NCI-H2171 (cell line): Measurements from ENCODE around the gene OR2B2.
"Not testable (repeated sequence)": the region's sequence is repeated elsewhere in the genome, so short reads cannot be mapped to it uniquely, and the experiment has no call there.

ENCODE experiments used
- DNase-seq: peaks from one replicate; lab custom pipeline; 2025; lab: John Stamatoyannopoulos, UW

The OR2B2 gene

DNA sequence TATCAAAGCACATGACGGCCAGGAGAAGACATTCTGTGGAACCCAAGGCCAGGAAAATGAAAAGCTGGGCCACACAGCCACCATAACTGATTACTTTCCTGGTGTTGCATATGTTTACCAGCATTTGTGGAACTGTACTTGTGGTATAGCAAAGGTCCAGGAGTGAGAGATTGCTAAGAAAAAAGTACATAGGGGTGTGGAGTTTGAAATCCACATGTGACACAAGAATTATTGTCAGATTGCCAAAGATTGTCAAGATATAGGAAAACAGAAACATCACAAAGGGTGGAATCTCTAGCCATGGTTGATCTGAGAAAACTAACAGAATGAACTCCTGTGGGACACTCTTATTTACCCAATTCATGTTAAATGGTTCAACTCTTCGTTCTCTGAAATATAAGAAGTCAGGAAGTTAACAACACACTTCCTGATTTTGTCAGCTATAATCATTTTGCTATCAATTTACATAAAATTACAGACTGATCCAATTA is at the start of gene OR2B2:
OR2B2 (minus strand) TSS at position 441 of the 491 bp plus-strand sequence; CDS start at position 364, 77 bp downstream.
- no peak for DNase-seq

DNA sequence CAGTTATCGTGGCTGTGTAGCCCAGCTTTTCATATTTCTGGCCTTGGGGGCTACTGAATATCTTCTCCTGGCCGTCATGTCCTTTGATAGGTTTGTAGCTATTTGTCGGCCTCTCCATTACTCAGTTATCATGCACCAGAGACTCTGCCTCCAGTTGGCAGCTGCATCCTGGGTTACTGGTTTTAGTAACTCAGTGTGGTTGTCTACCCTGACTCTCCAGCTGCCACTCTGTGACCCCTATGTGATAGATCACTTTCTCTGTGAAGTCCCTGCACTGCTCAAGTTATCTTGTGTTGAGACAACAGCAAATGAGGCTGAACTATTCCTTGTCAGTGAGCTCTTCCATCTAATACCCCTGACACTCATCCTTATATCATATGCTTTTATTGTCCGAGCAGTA is 45.3 kb upstream of the OR2B2 start:
- no peak for DNase-seq

DNA sequence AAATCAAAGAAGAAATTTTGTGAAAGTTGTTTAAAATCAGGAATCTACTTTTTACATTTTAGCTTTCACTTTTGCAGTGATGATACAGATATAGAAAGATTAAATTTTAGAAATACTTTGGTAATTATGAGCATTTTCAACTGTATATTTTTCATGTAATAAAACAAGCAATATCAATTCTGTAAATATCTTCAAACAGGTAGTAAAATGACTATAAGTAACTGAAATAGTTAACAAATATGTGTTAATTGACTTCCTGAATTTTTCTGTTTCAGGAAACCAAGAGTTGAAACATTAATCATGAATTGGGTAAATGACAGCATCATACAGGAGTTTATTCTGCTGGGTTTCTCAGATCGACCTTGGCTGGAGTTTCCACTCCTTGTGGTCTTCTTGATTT is 44.7 kb upstream of the OR2B2 start, which contains the start of gene OR2B6:
OR2B6 (plus strand) TSS at position 301 of the 400 bp plus-strand sequence; CDS start at position 301, 0 bp downstream.
- DNase-seq = no peak

DNA sequence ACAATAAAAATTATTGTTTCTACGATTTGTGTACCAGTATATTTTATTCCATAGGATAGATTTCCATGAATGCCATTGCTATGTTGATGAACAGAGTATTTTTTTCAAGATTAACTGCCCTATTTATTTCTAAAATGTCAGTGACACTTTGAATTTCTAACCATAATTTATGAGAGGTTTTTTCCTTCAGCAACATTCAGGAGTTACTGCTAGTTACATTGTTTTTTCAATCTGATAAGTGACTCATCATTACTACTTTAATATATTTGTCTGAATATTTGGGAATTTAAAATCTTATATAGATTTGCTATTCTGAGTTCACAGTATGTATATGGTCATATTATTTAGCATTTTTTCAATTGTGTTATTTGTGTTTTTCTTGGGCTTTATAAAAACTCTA is 38.8 kb upstream of the OR2B2 start:
- no peak for DNase-seq

DNA sequence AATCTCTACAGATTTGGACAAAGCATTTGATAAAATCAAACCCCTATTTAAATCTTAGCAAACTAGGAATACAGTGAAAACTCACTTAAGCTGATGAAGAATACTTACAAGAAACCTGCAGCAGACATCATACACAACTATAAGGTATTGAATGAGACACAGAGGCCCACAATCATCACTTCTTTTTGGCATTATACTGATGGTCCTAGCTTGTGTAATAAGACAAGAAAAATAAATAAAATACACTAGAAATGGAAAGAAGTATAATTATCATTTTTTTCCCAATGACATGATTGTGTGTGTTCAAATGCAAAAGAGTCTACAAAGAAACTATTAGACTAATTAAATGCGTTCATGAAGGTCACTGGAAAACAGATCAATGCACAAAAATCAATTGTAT is 36.0 kb upstream of the OR2B2 start:
- DNase-seq = no peak

DNA sequence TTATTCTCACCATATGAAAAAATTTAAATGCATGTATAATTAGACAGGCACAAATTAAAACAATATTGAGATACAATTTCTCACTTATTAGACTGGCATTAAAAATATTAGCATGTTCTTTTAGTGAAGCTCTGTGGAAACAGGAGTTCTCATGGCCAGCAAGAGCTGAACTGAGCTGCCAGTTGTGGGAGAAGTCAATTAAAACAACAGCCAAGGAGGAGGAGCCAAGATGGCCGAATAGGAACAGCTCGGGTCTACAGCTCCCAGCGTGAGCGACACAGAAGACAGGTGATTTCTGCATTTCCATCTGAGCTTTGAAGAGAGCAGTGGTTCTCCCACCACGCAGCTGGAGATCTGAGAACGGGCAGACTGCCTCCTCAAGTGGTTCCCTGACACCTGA is 30.9 kb upstream of the OR2B2 start:
- DNase-seq = not testable (repeated sequence)

DNA sequence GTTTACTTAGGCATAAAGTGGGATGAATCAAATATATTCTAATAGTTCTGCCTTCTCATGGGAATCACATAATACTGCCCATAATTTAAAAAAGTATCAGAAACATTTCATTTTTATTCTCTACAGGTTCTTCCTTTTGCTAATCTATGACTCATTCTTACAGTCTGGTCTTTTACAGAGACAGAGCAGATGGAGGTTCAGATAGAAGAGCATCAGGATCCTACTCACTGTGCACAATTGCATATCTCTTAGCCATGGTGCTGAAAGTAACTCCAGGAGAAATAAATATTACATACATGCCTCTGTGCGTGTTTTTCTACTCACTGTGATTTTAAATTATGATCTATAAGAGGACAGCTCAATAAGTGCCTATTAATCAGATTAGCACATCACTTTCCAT is 28.6 kb upstream of the OR2B2 start:
- DNase-seq = no peak

DNA sequence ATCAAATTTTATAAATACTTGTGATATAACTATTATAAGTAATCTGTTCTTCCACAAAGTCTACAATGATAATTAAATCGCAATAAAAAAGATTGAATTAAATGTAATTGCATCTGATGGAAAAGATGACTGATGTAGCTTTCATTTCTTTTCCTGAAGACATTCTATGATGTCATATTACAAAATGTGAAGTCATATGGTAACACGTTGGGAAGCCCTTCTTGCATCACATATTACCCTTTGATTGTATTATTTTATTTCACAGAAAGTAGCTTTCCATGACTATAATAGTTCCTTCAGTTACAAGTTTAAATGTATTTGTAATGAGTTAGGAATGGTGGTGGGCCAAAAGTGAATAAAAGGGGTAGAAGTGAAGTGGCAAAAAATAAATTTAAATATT is 19.0 kb upstream of the OR2B2 start:
- no peak for DNase-seq

DNA sequence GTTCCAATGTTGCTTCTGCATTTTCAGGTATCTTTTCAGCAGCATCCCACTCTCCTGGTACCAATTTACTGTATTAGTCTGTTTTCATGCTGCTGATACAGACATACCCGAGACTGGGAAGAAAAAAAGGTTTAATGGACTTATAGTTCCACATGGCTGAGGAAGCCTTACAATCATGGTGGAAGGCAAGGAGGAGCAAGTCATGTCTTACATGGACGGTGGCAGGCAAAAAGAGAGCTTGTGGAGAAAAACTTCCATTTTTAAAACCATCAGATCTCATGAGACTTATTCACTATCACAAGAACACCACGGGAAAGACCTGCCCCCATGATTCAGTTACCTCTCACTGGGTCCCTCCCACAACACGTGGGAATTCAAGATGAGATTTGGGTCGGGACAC is 17.7 kb upstream of the OR2B2 start:
- DNase-seq = not testable (repeated sequence)

DNA sequence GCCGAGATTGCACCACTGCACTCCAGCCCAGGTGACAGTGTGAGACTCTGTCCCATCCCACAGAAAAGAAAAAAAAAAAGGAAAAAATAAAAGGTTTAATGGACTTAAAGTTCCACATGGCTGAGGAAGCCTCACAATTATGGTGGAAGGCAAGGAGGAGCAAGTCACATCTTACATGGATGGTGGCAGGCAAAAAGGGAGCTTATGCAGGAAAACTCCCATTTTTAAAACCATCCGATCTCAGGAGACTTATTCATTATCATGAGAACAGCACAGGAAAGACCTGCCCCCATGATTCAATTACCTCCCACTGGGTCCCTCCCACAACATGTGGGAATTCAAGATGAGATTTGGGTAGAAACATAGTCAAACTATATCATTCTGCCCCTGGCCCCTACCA is 15.8 kb upstream of the OR2B2 start:
- DNase-seq = not testable (repeated sequence)

DNA sequence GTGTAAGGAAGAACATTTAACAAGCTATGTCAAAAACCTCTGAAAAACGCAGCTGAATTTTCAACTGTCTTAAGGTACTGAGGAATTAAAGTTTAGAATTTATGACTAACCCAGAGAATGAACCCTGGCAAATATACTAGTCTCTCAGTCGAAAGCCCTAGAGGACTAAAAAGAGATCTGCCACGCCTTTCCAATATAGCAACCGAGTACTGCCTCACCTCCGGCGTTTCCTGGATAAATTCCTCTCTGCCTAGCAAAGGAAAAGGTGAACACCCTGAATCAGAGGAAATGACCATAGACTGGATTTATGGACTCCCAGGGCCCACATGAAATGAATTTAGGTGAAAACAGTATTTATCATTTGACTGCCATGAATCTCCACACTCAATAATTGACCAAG is 12.0 kb upstream of the OR2B2 start:
- no peak for DNase-seq

DNA sequence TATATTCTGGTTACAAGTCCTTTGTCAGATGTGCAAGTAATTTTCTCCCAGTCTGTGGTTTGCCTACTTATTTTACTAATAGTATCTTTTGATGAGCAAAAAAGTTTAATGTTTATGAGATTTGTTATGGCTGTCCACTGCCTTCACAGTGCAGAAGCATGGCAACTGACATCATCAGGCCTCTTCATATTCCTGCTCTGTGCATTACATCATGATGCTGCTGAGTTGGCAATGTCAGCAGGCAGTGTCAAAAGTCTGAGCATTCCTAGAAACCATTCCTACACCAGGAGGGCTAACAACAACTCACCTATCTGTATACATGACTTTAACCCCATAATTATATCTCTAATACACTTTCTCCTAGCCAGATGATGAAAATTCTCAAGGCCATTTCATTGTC is 10.8 kb upstream of the OR2B2 start:
- no peak for DNase-seq

DNA sequence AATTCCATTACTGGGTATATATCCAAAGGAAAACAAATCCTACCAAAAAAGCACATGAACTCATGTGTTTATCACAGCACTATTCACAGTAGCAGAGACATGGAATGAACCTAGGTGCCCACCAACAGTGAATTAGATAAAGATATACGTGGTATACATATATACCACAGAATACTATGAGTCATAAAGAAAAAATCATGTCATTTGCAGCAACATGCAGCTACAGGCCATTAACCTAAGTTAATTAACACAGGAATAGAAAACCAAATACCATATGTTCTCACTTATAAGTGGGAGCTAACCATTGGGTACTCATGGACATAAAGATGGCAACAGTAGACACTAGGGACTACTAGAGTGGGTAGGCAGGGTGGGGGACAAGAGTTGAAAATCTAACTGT is 4.2 kb downstream of the OR2B2 start:
- no peak for DNase-seq

DNA sequence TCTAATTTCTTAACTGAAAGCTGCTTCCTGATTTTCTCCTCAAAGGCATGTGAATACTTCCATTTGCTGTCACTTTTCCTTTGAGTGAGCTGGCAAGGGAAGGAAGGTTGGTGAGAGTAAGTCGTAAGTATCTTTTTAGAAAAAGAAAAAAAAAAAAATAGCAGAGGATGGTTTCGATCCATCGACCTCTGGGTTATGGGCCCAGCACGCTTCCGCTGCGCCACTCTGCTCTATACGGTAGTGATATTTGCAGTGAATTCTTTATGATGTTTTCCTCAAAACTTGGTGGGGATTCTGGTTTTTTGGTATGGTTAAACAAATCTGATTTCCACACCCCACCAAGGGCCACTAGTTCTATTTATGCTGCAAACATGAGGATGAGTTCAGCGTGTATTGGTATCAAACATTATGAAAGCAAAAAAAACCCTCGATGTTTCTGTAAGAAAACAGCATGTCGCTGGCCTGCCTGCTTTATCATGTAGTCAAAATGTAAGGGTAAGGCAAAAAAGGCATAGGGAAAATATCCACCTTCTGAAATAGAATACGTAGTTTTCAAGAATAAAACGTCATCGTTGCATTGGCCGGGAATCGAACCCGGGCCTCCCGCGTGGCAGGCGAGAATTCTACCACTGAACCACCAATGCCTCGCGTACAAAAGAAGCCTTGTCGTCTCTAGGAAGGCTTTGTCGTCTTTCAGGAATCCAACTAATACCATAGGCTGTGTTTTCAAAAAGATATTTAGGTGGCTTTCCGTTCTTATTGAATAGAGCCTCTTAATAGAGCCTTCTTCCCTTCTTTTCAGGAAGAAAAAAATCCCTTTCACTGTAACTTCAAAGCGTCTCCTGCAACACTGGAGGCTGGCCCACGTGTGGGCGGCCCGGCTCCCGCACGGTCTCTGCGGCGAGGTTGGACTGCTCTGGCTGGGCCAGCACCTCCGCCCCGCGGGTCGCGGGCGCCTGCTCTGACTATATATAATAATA is 9.6 kb downstream of the OR2B2 start:
- DNase-seq = peak; percentile 48

DNA sequence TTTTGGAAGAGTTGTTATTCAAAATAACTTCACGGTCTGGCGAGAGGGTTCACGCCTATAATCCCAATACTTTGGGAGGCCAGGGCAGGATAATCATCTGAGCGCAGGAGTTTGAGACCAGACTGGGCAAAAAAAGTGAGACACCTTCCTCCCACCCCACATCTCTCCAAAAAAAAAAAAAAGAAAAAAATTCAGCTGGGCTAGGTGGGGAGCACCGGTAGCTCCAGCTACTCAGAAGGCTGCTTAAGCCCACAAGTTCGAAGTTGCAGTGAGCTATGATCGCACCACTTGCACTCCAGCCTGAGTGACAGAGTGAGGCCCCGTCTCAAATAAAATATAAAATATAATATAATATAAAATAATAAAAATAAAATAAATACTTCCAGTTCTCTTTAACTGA is 10.4 kb downstream of the OR2B2 start:
- DNase-seq = no peak

DNA sequence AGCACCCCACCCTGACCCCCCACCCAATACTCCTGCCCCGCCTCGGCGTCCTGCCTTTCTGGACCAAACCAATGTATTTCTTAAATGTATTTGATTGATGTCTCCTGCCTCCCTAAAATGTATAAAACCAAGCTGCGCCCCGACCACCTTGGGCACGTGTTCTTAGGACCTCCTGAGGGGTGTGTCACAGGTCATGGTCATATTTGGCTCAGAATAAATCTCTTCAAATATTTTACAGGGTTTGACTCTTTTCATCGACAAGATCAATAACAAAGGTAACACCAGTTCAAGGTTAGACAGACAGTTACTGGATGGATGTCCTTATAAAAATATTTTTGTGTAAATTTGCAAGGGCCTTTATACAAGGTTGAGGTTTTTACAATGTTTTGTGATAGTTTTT is 12.0 kb downstream of the OR2B2 start:
- DNase-seq = not testable (repeated sequence)

DNA sequence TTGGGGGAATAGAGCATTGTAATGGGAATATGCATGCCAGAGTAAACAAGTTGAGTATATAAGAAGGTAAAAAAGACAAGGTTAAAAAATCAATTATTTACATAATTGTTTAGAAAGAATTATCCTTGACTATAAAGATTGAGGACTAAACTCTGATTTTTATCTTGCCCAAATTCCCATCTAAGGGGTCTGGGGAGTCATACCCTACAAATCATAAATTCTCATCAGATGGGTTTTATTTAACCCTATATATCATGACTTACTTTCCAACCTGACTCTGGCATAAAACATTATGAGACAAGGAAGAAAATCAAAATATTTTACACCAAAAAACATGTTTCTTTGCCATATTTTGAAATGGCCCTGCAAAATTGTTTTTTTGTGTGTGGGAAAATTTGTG is 12.7 kb downstream of the OR2B2 start:
- DNase-seq = no peak

DNA sequence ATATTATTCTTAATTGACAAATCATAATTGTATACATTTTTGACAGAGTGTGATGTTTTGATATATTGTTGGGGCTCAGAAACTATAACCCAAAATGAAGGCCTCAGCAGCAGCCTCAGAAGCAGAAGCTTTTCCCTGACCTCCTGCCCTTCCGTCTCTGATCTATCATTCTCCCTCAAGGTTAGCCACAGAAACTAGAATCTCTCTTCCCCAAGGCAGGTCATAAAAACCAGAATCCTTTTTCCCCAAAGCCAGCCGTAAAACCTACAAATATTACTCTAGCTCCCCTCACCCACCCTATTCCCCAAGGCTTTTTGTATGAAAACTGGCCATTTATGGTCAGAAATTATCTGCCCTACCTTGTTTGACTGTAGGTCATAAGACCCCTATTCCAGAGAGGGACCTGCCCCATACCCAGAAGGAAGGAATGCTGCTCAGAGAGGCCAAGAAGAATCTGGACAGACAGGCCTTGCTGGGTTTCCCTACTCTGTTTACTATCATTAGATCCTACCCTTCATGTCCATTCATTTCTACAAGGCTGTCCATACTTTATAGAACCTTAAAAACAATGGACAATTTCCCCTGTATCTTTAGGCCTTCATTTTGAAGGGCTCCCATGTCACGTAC is 14.5 kb downstream of the OR2B2 start:
- no peak for DNase-seq

DNA sequence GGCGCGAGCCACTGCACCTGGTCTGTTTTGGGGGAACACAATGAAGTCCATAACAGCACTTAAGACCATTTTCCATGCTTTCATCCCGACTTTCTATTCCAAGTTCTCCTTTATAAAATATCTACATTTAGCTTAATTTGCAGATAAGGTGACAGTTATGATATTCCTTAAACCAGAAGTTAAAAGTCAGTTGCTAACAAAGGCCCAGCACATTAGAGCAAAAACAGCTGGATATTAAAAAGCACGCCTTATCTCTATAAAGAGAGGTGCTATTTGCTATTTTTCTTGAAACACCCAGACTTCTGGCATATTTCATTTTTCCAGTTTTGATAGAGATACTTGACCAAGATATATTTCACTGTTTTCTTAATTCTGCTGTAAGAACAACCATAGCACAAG is 15.8 kb downstream of the OR2B2 start:
- no peak for DNase-seq

DNA sequence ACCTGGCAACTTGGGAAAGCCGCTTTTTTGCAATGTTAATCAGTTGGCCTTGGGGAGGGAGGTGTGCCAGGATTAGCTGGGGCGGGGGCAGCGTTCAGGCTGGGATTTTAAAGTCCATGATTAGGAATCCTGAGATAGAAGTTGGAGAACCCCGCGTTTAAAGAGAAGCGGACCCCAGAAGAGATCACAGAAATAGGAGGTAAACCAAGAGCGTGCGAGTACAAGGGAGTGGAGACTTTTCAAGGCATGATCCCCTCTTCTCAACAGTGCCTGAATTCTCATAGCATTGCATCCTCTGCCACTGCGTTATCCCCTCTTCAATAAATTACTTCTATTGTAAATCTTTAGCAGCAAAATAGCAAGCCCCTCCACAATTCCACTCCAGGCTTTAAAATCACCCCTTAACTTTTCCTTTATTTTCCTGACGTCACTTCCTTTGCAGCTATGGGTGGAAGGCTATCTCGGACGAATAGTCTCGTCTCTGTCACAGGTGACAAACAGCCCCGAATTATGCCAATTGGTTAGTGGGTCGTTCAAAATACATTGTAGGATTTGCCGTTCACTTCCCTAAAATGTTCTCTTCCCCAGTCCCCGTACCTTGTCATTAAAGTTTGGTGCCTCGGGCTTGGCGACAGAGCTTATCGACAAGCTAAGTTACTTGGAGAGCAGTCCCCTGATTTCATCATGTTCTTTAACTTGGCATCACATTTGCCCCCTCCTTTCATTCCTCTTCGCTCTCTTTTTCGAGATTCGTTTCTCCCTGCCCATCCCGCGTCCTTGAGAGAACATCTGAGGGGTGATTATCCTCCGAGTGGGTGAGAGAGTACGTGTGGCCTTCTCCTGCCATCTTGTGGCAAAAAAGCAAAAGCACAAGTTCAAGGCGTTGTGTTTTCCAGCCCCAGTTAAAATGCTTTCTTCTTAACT is 17.1 kb downstream of the OR2B2 start:
- DNase-seq = peak; percentile 69

DNA sequence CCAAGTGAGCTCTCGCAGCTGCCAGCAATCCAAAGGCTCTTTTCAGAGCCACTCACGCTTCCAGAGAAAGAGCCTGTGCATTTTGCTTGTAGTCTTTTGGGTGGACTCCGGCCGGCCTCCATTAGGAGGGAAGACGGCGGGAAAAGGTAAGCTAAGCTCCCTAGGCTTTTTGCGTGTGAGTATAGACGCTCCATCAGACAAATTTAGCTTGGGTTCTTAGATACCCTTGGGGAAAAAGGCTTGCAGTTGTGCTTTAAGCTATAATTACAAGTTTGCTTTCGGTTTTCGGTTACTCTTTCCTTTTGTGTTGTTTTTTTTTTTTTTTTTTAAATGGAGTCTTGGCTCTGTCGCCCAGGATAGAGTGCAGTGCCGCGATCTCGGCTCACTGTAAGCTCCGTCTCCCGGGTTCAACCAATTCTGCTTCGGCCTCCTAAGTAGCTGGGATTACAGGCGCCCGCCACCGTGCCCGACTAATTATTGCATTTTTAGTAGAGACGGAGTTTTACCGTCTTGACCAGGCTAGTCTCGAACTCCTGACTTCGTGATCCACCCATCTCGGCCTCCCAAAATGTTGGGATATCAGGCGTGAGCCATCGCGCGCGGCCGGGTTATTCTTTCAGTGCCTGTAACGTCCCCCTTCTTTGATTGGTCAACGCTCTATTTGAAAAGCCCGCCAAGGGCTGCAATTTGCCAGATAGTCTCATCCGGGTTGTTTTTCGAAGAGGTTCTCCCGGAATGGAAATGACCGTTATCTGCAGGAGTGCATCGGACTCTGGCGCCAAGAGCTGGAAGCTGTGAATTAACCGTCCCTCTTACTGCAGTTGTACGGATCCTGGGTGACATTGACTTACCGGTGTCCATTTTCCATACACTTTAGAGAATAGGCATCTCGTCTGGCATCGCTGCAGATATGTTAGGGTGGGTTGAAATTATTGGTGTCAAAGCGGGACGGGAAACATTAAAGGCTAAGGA is 18.1 kb downstream of the OR2B2 start:
- DNase-seq = peak; percentile 88
